ENCODE measurements around the gene RASSF4.

The RASSF4 gene

GRCh38 chr10:44927352-44927751 is 32.2 kb upstream of the RASSF4 start:
- no peak for DNase-seq (ENCODE audit: low read depth)

GRCh38 chr10:44928462-44928861 is 31.1 kb upstream of the RASSF4 start:
- DNase-seq (ENCODE audit: low read depth), result no peak

GRCh38 chr10:44929356-44930255 is 30.0 kb upstream of the RASSF4 start:
- no peak for DNase-seq (ENCODE audit: low read depth)

- no peak for DNase-seq (ENCODE audit: low read depth)
These were observed 28.5 kb upstream of the RASSF4 start for GRCh38 chr10:44930904-44931620.

- DNase-seq (ENCODE audit: low read depth), result no peak
These were observed 27.7 kb upstream of the RASSF4 start for GRCh38 chr10:44931621-44932516.

GRCh38 chr10:44932517-44933450 is 26.8 kb upstream of the RASSF4 start:
- peak; percentile 74 for DNase-seq (ENCODE audit: low read depth)

- DNase-seq (ENCODE audit: low read depth), result no peak
These were observed 25.9 kb upstream of the RASSF4 start for GRCh38 chr10:44933451-44934321.

- no peak for DNase-seq (ENCODE audit: low read depth)
These were observed 25.0 kb upstream of the RASSF4 start for GRCh38 chr10:44934416-44935200.

GRCh38 chr10:44935201-44935965 is 24.2 kb upstream of the RASSF4 start:
- DNase-seq (ENCODE audit: low read depth), result no peak

- DNase-seq (ENCODE audit: low read depth), result no peak
These were observed 23.7 kb upstream of the RASSF4 start for GRCh38 chr10:44935966-44936295.

- no peak for DNase-seq (ENCODE audit: low read depth)
These were observed 23.2 kb upstream of the RASSF4 start for GRCh38 chr10:44936314-44936975.

GRCh38 chr10:44937196-44938005 is 22.2 kb upstream of the RASSF4 start:
- DNase-seq (ENCODE audit: low read depth), result no peak

- no peak for DNase-seq (ENCODE audit: low read depth)
These were observed 20.6 kb upstream of the RASSF4 start for GRCh38 chr10:44938956-44939355.

- no peak for DNase-seq (ENCODE audit: low read depth)
These were observed 19.8 kb upstream of the RASSF4 start for GRCh38 chr10:44939691-44940401.

- DNase-seq (ENCODE audit: low read depth), result no peak
These were observed 15.2 kb upstream of the RASSF4 start for GRCh38 chr10:44944354-44944753.

GRCh38 chr10:44946205-44946604 is 13.4 kb upstream of the RASSF4 start:
- no peak for DNase-seq (ENCODE audit: low read depth)

Data from stimulated activated CD8-positive, alpha-beta memory T cell treated with anti-CD3 and anti-CD28 coated beads, Interleukin-7, amount 100 ng/mL, for 24 hours (primary cell).